ENCODE results near the gene GPC5. TPM values are rescaled to one million over a fixed set of nuclear protein-coding genes. Genes with fewer than 3 reads are reported as not detected.

The GPC5 gene
- polyA plus RNA-seq, 1 experiment = not detected

DNA sequence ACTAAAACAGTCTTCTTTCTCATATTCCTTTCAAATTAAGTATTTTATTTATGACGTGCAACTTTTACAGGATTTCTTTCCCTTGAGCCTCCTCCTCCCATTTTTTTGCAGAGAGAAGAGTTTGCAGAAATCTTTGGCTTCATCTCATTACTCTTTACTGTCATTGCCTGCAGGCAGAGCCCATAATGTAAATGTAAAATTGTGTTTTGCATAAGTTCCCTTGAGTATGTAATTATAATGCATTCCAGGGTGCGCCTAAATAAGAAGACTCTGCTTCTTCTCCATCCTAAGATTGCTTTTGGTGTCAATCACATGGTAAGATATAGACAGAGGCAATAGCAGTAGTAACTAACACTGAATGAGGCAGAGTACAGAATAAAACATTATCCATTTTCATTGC is 27.9 kb upstream of the GPC5 start:
- no peak for DNase-seq (ENCODE audit: low read depth)
- no peaks in the 10 kb centered on the region for H3K36me3 ChIP-seq (ENCODE audit: control insufficient read depth, insufficient read depth, low read length)
- H3K27me3 ChIP-seq (ENCODE audit: control insufficient read depth, insufficient read depth, low read length) = peaks cover 6% of the 10 kb centered on the region
- ChIA-PET CTCF (no interaction called here), POLR2A (no interaction called here)
- TF ChIP-seq, protein P1, sequence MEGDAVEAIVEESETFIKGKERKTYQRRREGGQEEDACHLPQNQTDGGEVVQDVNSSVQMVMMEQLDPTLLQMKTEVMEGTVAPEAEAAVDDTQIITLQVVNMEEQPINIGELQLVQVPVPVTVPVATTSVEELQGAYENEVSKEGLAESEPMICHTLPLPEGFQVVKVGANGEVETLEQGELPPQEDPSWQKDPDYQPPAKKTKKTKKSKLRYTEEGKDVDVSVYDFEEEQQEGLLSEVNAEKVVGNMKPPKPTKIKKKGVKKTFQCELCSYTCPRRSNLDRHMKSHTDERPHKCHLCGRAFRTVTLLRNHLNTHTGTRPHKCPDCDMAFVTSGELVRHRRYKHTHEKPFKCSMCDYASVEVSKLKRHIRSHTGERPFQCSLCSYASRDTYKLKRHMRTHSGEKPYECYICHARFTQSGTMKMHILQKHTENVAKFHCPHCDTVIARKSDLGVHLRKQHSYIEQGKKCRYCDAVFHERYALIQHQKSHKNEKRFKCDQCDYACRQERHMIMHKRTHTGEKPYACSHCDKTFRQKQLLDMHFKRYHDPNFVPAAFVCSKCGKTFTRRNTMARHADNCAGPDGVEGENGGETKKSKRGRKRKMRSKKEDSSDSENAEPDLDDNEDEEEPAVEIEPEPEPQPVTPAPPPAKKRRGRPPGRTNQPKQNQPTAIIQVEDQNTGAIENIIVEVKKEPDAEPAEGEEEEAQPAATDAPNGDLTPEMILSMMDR (IDR thresholded peaks at IDR 0.05; ENCODE audit: insufficient read depth, low read depth, low read length) = no peak
- H3K4me3 ChIP-seq (ENCODE audit: low read depth, low read length) = no peak overlapping the region

DNA sequence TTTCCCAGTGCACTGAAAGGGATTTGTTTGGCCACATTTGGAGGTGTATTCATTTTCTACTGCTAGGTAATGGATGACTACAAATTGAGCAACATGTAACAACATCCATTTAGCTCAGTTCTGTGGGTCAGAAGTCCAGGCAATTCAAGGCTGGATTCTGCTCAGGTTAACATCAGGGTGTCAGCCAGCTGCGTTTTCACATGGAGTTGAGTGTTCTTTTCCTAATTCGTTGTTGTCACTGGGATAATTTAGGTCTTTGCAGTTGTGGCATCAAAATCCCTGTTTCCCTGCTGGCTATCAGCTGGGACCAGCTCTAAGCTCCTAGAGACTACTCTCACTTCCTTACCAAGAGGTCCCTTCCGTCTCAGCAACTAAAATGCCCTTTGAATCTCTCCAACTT is 25.5 kb upstream of the GPC5 start:
- Histone ChIP-seq H3K4me3 (ENCODE audit: low read depth, low read length) (no peak overlapping the region), H3K36me3 (ENCODE audit: control insufficient read depth, insufficient read depth, low read length) (no peaks in the 10 kb centered on the region), H3K27me3 (ENCODE audit: control insufficient read depth, insufficient read depth, low read length) (peaks cover 6% of the 10 kb centered on the region)
- ChIA-PET POLR2A (no interaction called here), CTCF (interaction anchor here (0.7 kb wide), 1 partner anchor 8 kb away, joined by 3 read pairs; no protein-coding TSS in a partner anchor)
- TF ChIP-seq, protein P1 (IDR thresholded peaks at IDR 0.05; ENCODE audit: insufficient read depth, low read depth, low read length) = no peak
- no peak for DNase-seq (ENCODE audit: low read depth)

DNA sequence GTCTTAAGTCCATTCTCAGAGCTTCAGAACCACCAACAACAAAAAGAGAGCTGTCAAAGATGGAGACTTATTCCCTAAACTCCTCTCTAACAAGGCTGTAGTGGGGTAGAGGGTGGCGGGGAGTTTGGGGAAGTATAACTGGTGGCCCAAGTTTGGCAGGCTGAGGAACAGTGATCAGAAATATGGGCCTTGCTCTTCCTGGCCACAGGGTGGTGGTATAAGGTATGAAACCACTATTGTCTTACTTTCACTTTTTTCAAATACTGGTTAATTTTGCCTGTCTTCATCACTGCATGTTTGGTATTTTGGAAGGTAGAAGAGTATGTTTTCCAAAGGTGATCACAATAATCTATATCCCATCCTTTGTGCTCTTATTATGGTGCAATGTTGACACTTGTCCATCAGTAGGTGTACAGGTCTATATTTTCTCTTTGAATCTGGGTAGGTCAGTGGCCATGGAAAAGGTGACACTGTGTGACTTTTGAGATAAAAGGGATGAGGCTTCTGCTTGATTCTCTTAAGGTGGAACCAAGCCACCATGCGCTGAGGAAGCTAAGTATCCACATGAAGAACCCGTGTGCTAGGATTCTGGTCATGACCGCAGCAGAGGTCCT is 23.2 kb upstream of the GPC5 start:
- ChIA-PET POLR2A (no interaction called here), CTCF (interaction anchor here (0.5 to 1.5 kb wide), 3 partner anchors 16 to 1265 kb away, joined by 3 to 4 read pairs (median 3); no protein-coding TSS in a partner anchor)
- Histone ChIP-seq H3K27me3 (ENCODE audit: control insufficient read depth, insufficient read depth, low read length) (peaks cover 6% of the 10 kb centered on the region), H3K4me3 (ENCODE audit: low read depth, low read length) (no peak overlapping the region), H3K36me3 (ENCODE audit: control insufficient read depth, insufficient read depth, low read length) (no peaks in the 10 kb centered on the region)
- no peak for DNase-seq (ENCODE audit: low read depth)
- TF ChIP-seq, protein P1 (IDR thresholded peaks at IDR 0.05; ENCODE audit: insufficient read depth, low read depth, low read length) = peak; percentile 53

DNA sequence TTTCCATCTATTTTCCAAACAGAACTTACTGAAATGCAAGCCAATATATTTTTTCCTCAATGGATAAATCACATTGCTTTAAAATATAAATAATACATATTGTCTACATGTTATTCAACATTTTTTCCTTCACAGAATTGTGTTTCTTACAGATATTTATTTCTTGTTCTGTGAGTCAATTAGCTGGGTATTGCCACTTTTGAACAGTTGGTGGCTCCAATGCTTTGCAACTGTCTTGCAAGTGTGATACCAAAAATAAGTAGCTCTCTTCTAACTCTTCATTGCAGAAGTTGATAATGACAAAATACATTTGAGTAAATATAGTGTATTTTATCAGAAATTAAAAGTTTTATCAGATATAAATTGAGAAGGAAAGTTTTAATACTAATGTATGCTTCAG is 17.1 kb upstream of the GPC5 start:
- POLR2A ChIA-PET = no interaction called here
- no peak overlapping the region for H3K4me3 ChIP-seq (ENCODE audit: low read depth, low read length)
- H3K36me3 ChIP-seq (ENCODE audit: control insufficient read depth, insufficient read depth, low read length) = no peaks in the 10 kb centered on the region
- DNase-seq (ENCODE audit: low read depth) = no peak
- no peaks in the 10 kb centered on the region for H3K27me3 ChIP-seq (ENCODE audit: control insufficient read depth, insufficient read depth, low read length)
- TF ChIP-seq, protein P1 (IDR thresholded peaks at IDR 0.05; ENCODE audit: insufficient read depth, low read depth, low read length) = peak; percentile 7; the same call in 1 of the 2 replicates
- CTCF ChIA-PET = interaction anchor here (0.9 kb wide), 1 partner anchor 8 kb away, joined by 3 read pairs; no protein-coding TSS in a partner anchor

DNA sequence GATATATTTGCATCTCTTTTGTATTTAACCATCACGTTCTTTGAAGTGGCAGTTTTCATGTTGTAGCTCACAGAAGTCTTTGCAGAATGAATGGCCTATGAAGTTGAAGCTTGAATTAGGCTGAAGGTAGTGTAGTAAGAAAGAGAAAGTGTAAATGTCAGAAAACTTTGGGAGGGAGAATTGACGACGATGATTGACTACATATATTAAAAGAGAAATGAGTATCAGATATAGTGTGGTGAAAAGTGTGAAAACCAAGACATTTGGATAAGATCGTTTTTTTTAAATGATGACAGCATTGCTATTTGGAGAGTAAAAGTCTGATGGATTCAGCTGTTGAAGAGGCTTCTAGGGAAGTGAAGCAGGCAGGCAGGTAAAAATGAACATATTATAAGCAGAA is 14.6 kb upstream of the GPC5 start:
- Histone ChIP-seq H3K36me3 (ENCODE audit: control insufficient read depth, insufficient read depth, low read length) (no peaks in the 10 kb centered on the region), H3K4me3 (ENCODE audit: low read depth, low read length) (no peak overlapping the region), H3K27me3 (ENCODE audit: control insufficient read depth, insufficient read depth, low read length) (no peaks in the 10 kb centered on the region)
- TF ChIP-seq, protein P1 (IDR thresholded peaks at IDR 0.05; ENCODE audit: insufficient read depth, low read depth, low read length) = no peak
- ChIA-PET CTCF (interaction anchor here (0.9 kb wide), 1 partner anchor 22 kb away, joined by 3 read pairs; no protein-coding TSS in a partner anchor), POLR2A (no interaction called here)
- DNase-seq (ENCODE audit: low read depth) = no peak
